Measurements from ENCODE around the gene SMPDL3A. TPM values are rescaled to one million over a fixed set of nuclear protein-coding genes. Genes with fewer than 3 reads are reported as not detected.

Gene SMPDL3A
- total RNA-seq, 1 experiment from 2014 or later, result 0.59 TPM

DNA sequence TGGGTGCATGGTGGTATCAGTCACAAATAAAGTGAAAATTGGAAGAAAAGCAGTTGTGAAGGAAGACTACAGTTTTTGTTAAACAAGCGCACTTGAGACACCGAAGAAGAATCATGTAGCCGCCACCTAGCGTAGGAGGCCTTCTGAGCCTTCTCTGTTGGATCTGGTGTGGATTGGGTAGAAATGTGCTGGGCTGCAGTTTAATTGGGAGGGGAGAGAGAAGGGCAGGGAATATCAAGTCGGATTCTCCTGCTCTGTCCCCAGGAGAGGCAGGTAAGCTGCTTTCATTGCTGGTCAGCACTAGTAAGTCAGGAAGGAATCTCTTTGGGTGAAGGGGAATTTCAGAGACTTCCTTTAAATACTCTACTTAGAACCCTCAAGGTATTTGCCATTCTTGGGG lies 10.8 kb upstream of the SMPDL3A start:
- H3K27ac Mint-ChIP-seq, result peak overlapping the region in 1 of 3 experiments; percentile 69; a peak in 2 of 7 replicates
- Histone ChIP-seq H2BK12ac (ENCODE audit: insufficient read length, low read depth, low read length) (no peak overlapping the region), H3K4me2 (ENCODE audit: insufficient read depth, insufficient read length, low read length) (no peak overlapping the region), H3K27me3 (ENCODE audit: insufficient read depth, low read length) (no peaks in the 10 kb centered on the region), H4K8ac (replicated peaks; ENCODE audit: insufficient read length, low read depth, low read length) (no peak overlapping the region), H4K5ac (ENCODE audit: insufficient read length, low read depth, low read length) (no peak overlapping the region), H3K14ac (ENCODE audit: insufficient read depth, low read length) (no peak overlapping the region), H2BK120ac (ENCODE audit: low read depth, low read length, poor library complexity, severe bottlenecking) (no peak overlapping the region), H3K4me1 (ENCODE audit: insufficient read depth, low read length) (peaks cover 3% of the 10 kb centered on the region; the same call in 1 of the 2 replicates), H3K79me2 (ENCODE audit: insufficient read depth, low read length) (no peaks in the 10 kb centered on the region), H3K23ac (ENCODE audit: insufficient read length, low read depth, low read length) (no peak overlapping the region), H3K9ac (ENCODE audit: extremely low read depth, insufficient read length, low read length) (no peak overlapping the region), H2BK5ac (ENCODE audit: insufficient read length, low read length) (no peak overlapping the region), H2BK15ac (ENCODE audit: low read depth, low read length) (no peak overlapping the region), H3K27ac (ENCODE audit: insufficient read length, low read depth, low read length) (no peak overlapping the region), H4K20me1 (ENCODE audit: control insufficient read depth, insufficient read depth, insufficient read length) (no peaks in the 10 kb centered on the region), H3K56ac (ENCODE audit: insufficient read length, low read depth, low read length) (no peak overlapping the region), H3K18ac (ENCODE audit: insufficient read length, low read depth, low read length) (no peak overlapping the region), H3K23me2 (ENCODE audit: insufficient read length, low read depth, low read length, poor library complexity, severe bottlenecking) (no peaks in the 10 kb centered on the region), H3K9me3 (ENCODE audit: control insufficient read depth, low read depth, low read length) (no peaks in the 10 kb centered on the region), H2AK5ac (ENCODE audit: insufficient read length, low read length) (no peak overlapping the region), H2BK20ac (ENCODE audit: low read depth, low read length, poor library complexity, severe bottlenecking) (no peak overlapping the region), H4K91ac (ENCODE audit: insufficient read length, low read depth, low read length) (no peak overlapping the region), H2AFZ (ENCODE audit: low read length) (peak overlapping the region; percentile 1), H3T11ph (ENCODE audit: low read length) (no peak overlapping the region), H3K79me1 (ENCODE audit: insufficient read depth, low read depth, low read length, poor library complexity, severe bottlenecking) (no peaks in the 10 kb centered on the region), H3K4ac (ENCODE audit: low read depth, low read length) (no peak overlapping the region)
- TF ChIP-seq, protein P1, sequence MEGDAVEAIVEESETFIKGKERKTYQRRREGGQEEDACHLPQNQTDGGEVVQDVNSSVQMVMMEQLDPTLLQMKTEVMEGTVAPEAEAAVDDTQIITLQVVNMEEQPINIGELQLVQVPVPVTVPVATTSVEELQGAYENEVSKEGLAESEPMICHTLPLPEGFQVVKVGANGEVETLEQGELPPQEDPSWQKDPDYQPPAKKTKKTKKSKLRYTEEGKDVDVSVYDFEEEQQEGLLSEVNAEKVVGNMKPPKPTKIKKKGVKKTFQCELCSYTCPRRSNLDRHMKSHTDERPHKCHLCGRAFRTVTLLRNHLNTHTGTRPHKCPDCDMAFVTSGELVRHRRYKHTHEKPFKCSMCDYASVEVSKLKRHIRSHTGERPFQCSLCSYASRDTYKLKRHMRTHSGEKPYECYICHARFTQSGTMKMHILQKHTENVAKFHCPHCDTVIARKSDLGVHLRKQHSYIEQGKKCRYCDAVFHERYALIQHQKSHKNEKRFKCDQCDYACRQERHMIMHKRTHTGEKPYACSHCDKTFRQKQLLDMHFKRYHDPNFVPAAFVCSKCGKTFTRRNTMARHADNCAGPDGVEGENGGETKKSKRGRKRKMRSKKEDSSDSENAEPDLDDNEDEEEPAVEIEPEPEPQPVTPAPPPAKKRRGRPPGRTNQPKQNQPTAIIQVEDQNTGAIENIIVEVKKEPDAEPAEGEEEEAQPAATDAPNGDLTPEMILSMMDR (conservative IDR thresholded peaks at IDR 0.05), result no peak
- H3K9me3 Mint-ChIP-seq, result no peaks in the 10 kb centered on the region
- peaks cover 25 to 33% of the 10 kb centered on the region in 2 experiments for H3K4me1 Mint-ChIP-seq
- no peaks in the 10 kb centered on the region; the same call in 1 of the 2 replicates for H3K27me3 Mint-ChIP-seq (ENCODE audit: low read depth)
- peak; percentile 53 for DNase-seq
- no peaks in the 10 kb centered on the region for H3K36me3 Mint-ChIP-seq (ENCODE audit: insufficient read depth in 1 of 3, low read depth in 3 of 3)
- WGBS (ENCODE audit: extremely low coverage, insufficient read length, low lambda C conversion rate), result no CpG with 5 or more reads among the region's 5 CpGs
- no peak overlapping the region for H3K4me3 Mint-ChIP-seq
